ENCODE results near the gene RPTOR. TPM values are rescaled to one million over a fixed set of nuclear protein-coding genes. Genes with fewer than 3 reads are reported as not detected.

The RPTOR gene
- total and polyA plus RNA-seq, 4 experiments from 2014 or later: 2.4 to 51.8 (median 29.6) TPM

DNA sequence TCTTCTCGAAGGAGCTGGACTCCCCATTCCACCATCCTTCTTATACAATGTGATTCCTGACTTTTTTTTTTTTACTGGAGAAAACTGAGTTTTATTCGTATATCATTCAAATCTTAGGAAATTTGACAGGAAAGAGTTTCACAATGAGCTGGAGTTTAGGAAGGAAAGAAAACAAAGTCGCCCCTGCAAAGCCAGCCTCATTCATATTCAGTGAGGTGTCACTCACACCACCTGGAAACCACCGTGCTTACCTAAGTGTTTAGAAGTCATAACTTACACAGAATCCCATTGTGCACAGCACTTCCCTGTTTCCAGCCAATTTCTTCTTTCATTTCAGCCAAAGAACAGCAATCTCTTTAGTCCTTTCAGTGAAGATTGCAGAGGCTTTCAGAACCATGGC, 356.7 kb downstream of the RPTOR start:
- Mint-ChIP-seq H3K4me1 (peaks cover 6 to 34% (median 24%) of the 10 kb centered on the region in 4 donors), H3K27ac (peak overlapping the region in 5 of 7 donors; percentile 62 to 77 (median 72)), H3K27me3 (no peaks in the 10 kb centered on the region), H3K9me3 (peaks cover 0 to 2% (median 0%) of the 10 kb centered on the region in 8 donors), H3K4me3 (peak overlapping the region in 3 of 8 donors; percentile 15 to 30 (median 26)), H3K36me3 (peaks cover 8 to 23% of the 10 kb centered on the region in 2 donors)
- CTCF ChIA-PET (ENCODE audit: partially characterized antibody): interaction anchor here (0.6 to 4.3 kb wide), 5 partner anchors 12 to 474 kb away, joined by 3 to 23 read pairs (median 3); no protein-coding TSS in a partner anchor
- H3K4me3 ChIP-seq (ENCODE audit: low read length in 2 of 2): no peak overlapping the region
- intact Hi-C loops (cut with micrococcal nuclease): no loop called here
- DNase-seq: no peak
- H3K9me3 ChIP-seq (ENCODE audit: control insufficient read depth in 1 of 2, low read length in 2 of 2): no peaks in the 10 kb centered on the region
- peaks cover 2% of the 10 kb centered on the region for H3K36me3 ChIP-seq (ENCODE audit: insufficient read depth, low read length)
- H3K27ac ChIP-seq (ENCODE audit: low read depth, low read length): no peak overlapping the region
- peaks cover 17% of the 10 kb centered on the region for H3K4me1 ChIP-seq (ENCODE audit: insufficient read depth, low read length)
- POLR2A ChIA-PET (ENCODE audit: partially characterized antibody): interaction anchor here (1.2 to 2.5 kb wide), 2 partner anchors 10 to 446 kb away, joined by 3 to 10 read pairs; no protein-coding TSS in a partner anchor
- no peaks in the 10 kb centered on the region for H3K27me3 ChIP-seq (ENCODE audit: insufficient read depth, low read length)

DNA sequence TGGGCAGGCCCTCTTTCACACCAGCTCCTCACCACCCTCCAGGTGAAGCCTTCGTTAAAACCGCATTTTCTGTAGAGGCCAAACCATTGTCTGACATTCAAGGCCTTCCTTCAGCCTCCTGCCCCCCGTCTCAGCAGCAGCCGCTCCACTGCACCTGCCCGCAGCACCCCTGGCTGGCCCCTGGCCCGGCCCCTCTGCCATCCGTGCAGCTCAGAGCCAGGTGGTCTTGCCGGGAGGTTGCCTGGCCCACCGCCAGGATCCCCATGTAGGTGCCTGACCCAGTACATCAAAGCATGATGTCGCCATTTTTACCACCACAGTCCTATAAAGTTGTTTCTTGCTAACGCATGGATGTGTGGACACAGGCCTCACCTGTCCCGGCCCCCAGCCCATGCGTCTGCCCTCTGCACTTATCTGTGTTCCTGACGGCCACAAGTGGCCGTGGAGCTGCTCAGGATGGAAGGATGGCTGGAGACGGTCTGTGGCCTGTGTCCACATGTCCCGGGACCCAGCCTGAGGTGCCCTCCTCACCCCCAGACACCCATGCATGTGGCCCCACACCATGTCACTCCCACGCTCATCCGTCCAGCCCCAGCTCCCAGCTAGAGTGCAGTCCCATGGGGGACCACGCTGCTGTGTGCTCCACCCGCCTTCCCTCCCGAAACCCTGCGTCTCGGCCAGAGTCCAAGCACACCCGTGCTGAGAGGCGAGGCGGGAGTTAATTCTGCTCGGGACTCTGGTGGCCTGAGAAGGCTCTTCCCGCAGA, 357.7 kb downstream of the RPTOR start:
- H3K4me1 ChIP-seq (ENCODE audit: insufficient read depth, low read length): peaks cover 17% of the 10 kb centered on the region
- intact Hi-C loops (cut with micrococcal nuclease): no loop called here
- no peaks in the 10 kb centered on the region for H3K27me3 ChIP-seq (ENCODE audit: insufficient read depth, low read length)
- ChIA-PET CTCF (ENCODE audit: partially characterized antibody) (no interaction called here), POLR2A (ENCODE audit: partially characterized antibody) (interaction anchor here (2.5 kb wide), 1 partner anchor 11 kb away, joined by 10 read pairs; no protein-coding TSS in a partner anchor)
- Mint-ChIP-seq H3K27ac (peak overlapping the region in 2 of 7 donors; percentile 78 to 84), H3K4me1 (peaks cover 6 to 34% (median 24%) of the 10 kb centered on the region in 4 donors), H3K9me3 (peaks cover 0 to 2% (median 0%) of the 10 kb centered on the region in 8 donors), H3K27me3 (no peaks in the 10 kb centered on the region), H3K36me3 (peaks cover 9 to 26% of the 10 kb centered on the region in 2 donors), H3K4me3 (no peak overlapping the region)
- no peak overlapping the region for H3K27ac ChIP-seq (ENCODE audit: low read depth, low read length)
- no peak overlapping the region for H3K4me3 ChIP-seq (ENCODE audit: low read length in 2 of 2)
- no peak for DNase-seq
- peaks cover 5% of the 10 kb centered on the region for H3K36me3 ChIP-seq (ENCODE audit: insufficient read depth, low read length)
- no peaks in the 10 kb centered on the region for H3K9me3 ChIP-seq (ENCODE audit: control insufficient read depth in 1 of 2, low read length in 2 of 2)

DNA sequence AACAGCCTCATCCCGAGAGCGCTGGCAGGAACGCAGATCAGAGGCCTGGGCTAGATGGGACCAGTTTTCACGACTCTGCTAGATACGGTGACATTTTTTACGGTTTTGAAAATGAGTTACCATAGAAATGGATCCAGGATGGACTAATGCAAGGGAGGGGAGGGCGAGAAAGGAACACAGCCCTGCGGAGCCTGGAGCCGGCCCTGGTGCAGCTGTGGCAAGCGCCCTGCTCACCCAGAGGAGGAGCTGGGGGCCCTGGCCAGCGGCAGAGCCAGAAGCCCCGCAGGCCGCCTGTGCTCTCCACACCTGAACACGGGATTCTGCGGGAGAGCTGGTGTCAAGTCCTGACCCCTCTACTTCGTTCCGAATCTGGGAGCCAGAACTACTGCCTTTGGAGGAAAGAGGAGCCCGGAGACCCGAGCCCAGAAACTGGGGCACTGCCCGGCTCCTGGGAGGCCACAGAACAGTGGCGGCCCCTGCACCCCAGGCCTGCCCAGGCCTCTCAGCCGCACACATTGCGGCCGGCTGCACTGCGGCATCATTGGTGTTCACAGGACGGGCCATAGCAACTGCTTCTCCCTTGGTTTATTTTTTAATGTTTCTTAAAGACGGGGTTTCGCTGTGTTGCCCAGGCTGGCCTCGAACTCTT, 358.4 kb downstream of the RPTOR start:
- H3K27ac Mint-ChIP-seq: no peak overlapping the region
- ChIA-PET POLR2A (ENCODE audit: partially characterized antibody) (no interaction called here), CTCF (ENCODE audit: partially characterized antibody) (no interaction called here)
- H3K9me3 Mint-ChIP-seq: peaks cover 0 to 2% (median 0%) of the 10 kb centered on the region in 8 donors
- Histone ChIP-seq H3K4me3 (ENCODE audit: low read length in 2 of 2) (no peak overlapping the region), H3K9me3 (ENCODE audit: control insufficient read depth in 1 of 2, low read length in 2 of 2) (no peaks in the 10 kb centered on the region), H3K4me1 (ENCODE audit: insufficient read depth, low read length) (peaks cover 17% of the 10 kb centered on the region), H3K27me3 (ENCODE audit: insufficient read depth, low read length) (no peaks in the 10 kb centered on the region), H3K27ac (ENCODE audit: low read depth, low read length) (no peak overlapping the region), H3K36me3 (ENCODE audit: insufficient read depth, low read length) (peaks cover 7% of the 10 kb centered on the region)
- no peaks in the 10 kb centered on the region for H3K27me3 Mint-ChIP-seq
- DNase-seq: no peak
- intact Hi-C loops (cut with micrococcal nuclease): no loop called here
- H3K4me1 Mint-ChIP-seq: peaks cover 6 to 29% (median 20%) of the 10 kb centered on the region in 4 donors
- H3K4me3 Mint-ChIP-seq: no peak overlapping the region
- H3K36me3 Mint-ChIP-seq: peaks cover 15 to 24% of the 10 kb centered on the region in 2 donors

DNA sequence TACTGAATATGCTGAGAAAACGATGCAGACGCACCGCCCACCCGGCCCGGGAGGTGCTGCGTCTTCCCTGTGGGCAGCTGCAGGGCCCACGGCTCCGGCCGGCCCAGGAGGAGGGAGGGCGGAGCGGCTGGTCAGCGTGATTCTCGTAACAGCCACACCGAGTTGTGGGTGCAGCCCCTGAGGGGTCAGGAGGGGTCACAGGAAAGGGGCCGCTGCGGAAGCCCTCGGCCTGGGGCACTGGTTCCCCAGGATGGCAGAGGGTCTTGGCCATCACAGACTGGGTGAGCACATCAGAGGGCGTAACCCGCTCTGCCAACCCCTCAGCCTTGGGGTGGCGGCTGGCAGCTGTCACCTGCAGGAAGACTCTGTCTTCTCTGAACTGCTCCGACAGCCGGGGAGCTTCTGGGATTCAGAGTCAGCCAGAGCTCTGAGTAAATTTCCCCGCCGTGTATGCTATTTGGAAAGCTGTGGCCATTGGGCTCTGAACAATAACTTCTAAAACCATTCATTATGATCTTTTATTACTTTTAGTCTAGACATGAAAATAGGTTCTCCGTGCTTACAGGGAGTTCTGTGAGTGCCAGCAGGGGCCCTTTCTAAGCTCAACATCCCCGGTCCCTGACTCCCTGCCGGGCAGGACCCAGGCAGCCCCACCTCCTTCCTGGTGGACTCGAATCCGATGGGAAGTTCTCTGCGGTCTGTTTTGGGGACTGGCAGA, 359.6 kb downstream of the RPTOR start:
- H3K27me3 Mint-ChIP-seq: no peaks in the 10 kb centered on the region

DNA sequence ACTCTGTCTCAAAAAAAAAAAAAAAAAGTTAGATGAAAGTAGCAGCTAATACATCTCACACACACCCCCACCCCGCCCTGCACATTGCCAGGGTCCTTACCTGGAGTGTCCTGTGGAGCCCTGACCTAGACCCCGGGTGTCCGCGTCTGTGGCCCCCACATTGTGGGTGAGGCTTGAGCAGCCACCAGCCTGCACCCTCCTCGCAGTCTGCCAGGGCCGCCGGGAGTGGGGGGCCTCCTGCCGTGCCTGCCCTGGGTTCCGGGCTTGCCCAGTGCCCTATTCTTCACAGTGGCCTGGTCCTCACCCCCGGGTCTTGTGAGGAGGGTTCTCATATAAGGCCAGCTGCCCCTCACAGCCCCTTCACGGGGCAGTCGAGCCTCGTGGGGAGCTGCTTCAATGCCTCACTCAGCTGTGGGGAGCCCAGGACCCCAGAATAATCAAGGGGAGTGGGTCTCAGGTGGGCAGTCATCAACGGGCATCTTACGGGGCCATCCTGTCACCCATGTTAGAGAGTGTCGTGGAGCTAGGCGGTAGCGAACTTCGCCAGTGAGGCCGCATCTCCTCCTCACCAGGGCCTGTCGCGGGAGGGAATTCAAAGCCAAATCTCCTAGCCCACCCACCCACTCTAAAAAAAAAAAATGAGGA, 361.1 kb downstream of the RPTOR start:
- POLR2A ChIA-PET (ENCODE audit: partially characterized antibody): no interaction called here
- H3K9me3 ChIP-seq (ENCODE audit: control insufficient read depth in 1 of 2, low read length in 2 of 2): no peaks in the 10 kb centered on the region
- peaks cover 5% of the 10 kb centered on the region for H3K4me1 ChIP-seq (ENCODE audit: insufficient read depth, low read length)
- peaks cover 25 to 30% of the 10 kb centered on the region in 2 donors for H3K36me3 Mint-ChIP-seq
- H3K4me3 Mint-ChIP-seq: no peak overlapping the region
- no peak overlapping the region for H3K4me3 ChIP-seq (ENCODE audit: low read length in 2 of 2)
- intact Hi-C loops (cut with micrococcal nuclease): no loop called here
- CTCF ChIA-PET (ENCODE audit: partially characterized antibody): no interaction called here
- H3K9me3 Mint-ChIP-seq: no peaks in the 10 kb centered on the region
- no peaks in the 10 kb centered on the region for H3K27me3 Mint-ChIP-seq
- peaks cover 15% of the 10 kb centered on the region for H3K36me3 ChIP-seq (ENCODE audit: insufficient read depth, low read length)
- H3K4me1 Mint-ChIP-seq: peaks cover 4 to 16% (median 12%) of the 10 kb centered on the region in 4 donors
- H3K27me3 ChIP-seq (ENCODE audit: insufficient read depth, low read length): no peaks in the 10 kb centered on the region
- H3K27ac Mint-ChIP-seq: no peak overlapping the region
- no peak for DNase-seq
- H3K27ac ChIP-seq (ENCODE audit: low read depth, low read length): no peak overlapping the region

More for the DNA sequence above, 359.6 kb downstream of the RPTOR start:
- ChIA-PET CTCF (ENCODE audit: partially characterized antibody) (interaction anchor here (0.8 kb wide), 1 partner anchor 329 kb away, joined by 3 read pairs; no protein-coding TSS in a partner anchor), POLR2A (ENCODE audit: partially characterized antibody) (no interaction called here)
- intact Hi-C loops (cut with micrococcal nuclease): no loop called here
- no peak overlapping the region for H3K4me3 Mint-ChIP-seq
- H3K36me3 Mint-ChIP-seq: peaks cover 13 to 23% of the 10 kb centered on the region in 2 donors
- peaks cover 6 to 26% (median 17%) of the 10 kb centered on the region in 4 donors for H3K4me1 Mint-ChIP-seq
- H3K27ac ChIP-seq (ENCODE audit: low read depth, low read length): no peak overlapping the region
- no peak overlapping the region for H3K4me3 ChIP-seq (ENCODE audit: low read length in 2 of 2)
- H3K27me3 ChIP-seq (ENCODE audit: insufficient read depth, low read length): no peaks in the 10 kb centered on the region
- peaks cover 7% of the 10 kb centered on the region for H3K36me3 ChIP-seq (ENCODE audit: insufficient read depth, low read length)
- H3K9me3 ChIP-seq (ENCODE audit: control insufficient read depth in 1 of 2, low read length in 2 of 2): no peaks in the 10 kb centered on the region
- H3K27ac Mint-ChIP-seq: peak overlapping the region in 1 of 7 donors; percentile 11
- H3K9me3 Mint-ChIP-seq: peaks cover 0 to 2% (median 0%) of the 10 kb centered on the region in 8 donors
- DNase-seq: no peak
- H3K4me1 ChIP-seq (ENCODE audit: insufficient read depth, low read length): peaks cover 12% of the 10 kb centered on the region

DNA sequence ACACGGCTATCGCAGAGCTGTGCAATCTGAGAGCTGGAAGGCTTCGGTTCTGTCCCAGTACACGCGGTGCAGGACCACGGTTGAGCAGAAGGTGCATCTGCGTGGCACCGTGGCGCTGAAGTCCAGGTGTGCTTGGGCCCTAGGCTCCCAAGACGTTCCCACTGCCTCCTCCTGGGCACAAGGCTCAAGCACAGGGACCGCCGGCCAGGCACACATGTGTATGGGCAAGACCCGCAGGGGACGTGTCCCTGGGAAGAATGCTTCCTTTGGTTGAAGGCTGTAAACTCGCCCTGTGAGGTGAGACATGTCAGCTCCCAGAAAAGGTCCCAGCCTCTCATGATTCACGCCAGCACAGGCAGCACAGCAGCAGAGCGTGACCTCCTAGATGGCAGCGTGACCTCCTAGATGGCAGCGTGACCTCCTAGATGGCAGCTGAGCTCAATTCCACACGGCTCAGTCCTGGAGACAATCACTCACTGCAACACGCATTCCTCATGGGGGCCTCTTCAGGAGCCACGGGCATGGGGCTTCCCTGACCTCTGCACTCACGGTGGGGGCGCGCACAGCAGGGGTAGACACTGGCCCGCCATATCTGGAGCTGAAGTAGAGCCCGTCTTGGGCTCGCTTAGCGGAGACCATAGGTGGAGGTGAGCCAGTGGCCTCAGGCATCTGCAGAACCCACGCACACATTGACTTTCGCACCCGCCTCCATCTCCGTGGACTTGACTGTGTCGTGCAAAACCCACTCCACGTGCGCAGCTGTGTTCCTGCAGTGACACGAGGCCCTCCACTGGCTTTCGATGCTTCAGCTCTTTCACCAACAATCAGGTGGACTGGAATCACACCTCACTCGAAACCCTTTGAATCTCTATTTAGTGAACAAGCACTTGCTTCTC, 362.0 kb downstream of the RPTOR start:
- Mint-ChIP-seq H3K4me1 (peaks cover 2 to 7% (median 4%) of the 10 kb centered on the region in 4 donors), H3K27me3 (no peaks in the 10 kb centered on the region), H3K4me3 (no peak overlapping the region), H3K27ac (no peak overlapping the region), H3K9me3 (no peaks in the 10 kb centered on the region), H3K36me3 (peaks cover 28 to 33% of the 10 kb centered on the region in 2 donors)
- Histone ChIP-seq H3K4me1 (ENCODE audit: insufficient read depth, low read length) (peaks cover 5% of the 10 kb centered on the region), H3K9me3 (ENCODE audit: control insufficient read depth in 1 of 2, low read length in 2 of 2) (no peaks in the 10 kb centered on the region), H3K4me3 (ENCODE audit: low read length in 2 of 2) (no peak overlapping the region), H3K36me3 (ENCODE audit: insufficient read depth, low read length) (peaks cover 15% of the 10 kb centered on the region), H3K27me3 (ENCODE audit: insufficient read depth, low read length) (no peaks in the 10 kb centered on the region), H3K27ac (ENCODE audit: low read depth, low read length) (no peak overlapping the region)
- intact Hi-C loops (cut with micrococcal nuclease): no loop called here
- DNase-seq: no peak
- CTCF ChIA-PET (ENCODE audit: partially characterized antibody): no interaction called here
- POLR2A ChIA-PET (ENCODE audit: partially characterized antibody): no interaction called here

All from CD4-positive, alpha-beta memory T cell (primary cell).